Stomach (tissue), 4 donors: ENCODE measurements around the gene KCNT1.

Experiments used
- CTCF ChIP-seq, 7 experiments: fragments of 450-650 bp in 4 of 7; fragments of 200-600 bp in 3 of 7; sonication (generic) in 3 of 7; IDR thresholded peaks; one replicate each; pipeline ENCODE4 v1.5.1; 2016 to 2019; ENCODE audit warnings: antibody characterized with exemption in 7 of 7, control low read depth in 2 of 7, mild to moderate bottlenecking in 1 of 7
- POLR2A ChIP-seq, 4 donors: fragments of 450-650 bp; IDR thresholded peaks; one replicate each; pipeline ENCODE4 v1.6.1; 2016; ENCODE audit warnings: antibody characterized with exemption in 4 of 4, control low read depth in 2 of 4, mild to moderate bottlenecking in 1 of 4, moderate library complexity in 1 of 4
- POLR2AphosphoS5 ChIP-seq, 3 donors: sonication (generic); formaldehyde crosslinking; IDR thresholded peaks; one replicate each; pipeline ENCODE4 v1.6.1; 2016; ENCODE audit warnings: antibody characterized with exemption in 3 of 3

- no peak for TF ChIP-seq CTCF (IDR thresholded peaks at IDR 0.05)
- no peak for TF ChIP-seq POLR2AphosphoS5 (IDR thresholded peaks at IDR 0.05)
- no peak for TF ChIP-seq POLR2A (IDR thresholded peaks at IDR 0.05)
Observed at GRCh38 chr9:135712613-135713295, 10.8 kb downstream of the KCNT1 start.
